Stimulated activated CD4-positive, alpha-beta T cell treated with anti-CD3 and anti-CD28 coated beads, Interleukin-12 subunit alpha, Interleukin-12 subunit beta, amount 100 ng/mL, for 48 hours (primary cell): ENCODE measurements around the gene ZBTB26.

Source experiments
- DNase-seq, 3 donors: peaks; one replicate each; pipeline ENCODE4 v3.0.0-alpha.2; 2020; ENCODE audit warnings: low read depth in 2 of 3, low spot score in 1 of 3

The ZBTB26 gene, protein sequence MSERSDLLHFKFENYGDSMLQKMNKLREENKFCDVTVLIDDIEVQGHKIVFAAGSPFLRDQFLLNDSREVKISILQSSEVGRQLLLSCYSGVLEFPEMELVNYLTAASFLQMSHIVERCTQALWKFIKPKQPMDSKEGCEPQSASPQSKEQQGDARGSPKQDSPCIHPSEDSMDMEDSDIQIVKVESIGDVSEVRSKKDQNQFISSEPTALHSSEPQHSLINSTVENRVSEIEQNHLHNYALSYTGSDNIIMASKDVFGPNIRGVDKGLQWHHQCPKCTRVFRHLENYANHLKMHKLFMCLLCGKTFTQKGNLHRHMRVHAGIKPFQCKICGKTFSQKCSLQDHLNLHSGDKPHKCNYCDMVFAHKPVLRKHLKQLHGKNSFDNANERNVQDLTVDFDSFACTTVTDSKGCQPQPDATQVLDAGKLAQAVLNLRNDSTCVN

DNA sequence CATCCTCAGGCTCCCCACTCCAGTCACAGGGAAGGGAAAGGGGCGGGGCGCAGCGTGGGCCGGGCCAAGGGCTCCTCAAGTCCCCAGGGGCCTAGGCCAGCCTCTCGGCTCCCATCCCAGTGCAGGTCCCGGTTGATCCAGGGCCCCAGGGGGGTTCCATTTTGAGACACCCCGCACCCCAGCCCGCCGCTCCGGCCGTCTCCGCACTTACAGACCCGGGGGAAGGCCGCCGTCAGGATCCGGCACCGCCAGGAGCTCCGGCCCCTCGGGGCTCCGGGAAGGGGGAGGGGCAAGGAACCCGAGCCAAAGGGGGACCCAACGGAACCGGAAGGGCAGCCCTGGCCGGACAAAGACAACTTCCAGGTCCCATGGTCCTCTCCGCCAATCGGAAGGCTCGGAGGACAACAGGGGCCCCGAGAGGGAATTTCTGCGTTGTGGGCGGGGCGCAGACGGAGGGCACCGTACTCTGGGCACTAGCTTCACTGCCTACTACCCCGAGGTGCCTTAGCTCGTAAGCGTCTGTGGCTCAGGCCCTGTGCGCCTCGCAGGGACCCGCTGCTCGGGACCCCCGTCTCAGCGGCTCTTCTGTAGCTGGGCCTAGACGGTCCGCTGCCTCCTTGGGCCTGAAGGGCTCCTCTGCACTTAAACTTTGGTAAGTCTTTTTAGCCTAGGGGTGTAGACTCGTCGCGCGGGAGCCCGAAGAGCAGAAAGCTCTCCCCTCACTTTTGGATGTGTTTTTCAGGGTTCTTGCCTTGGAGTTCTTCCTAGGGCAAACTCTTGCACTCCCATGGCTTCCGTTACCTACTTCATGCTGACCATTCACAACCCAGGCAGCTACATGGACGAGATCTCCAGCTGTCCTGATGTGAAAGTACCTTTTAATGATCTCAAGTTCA lies at the start of gene ZBTB26:
Gene ZBTB26 (minus strand): TSS at position 287 of the 896 bp plus-strand sequence. CDS start 11,578 bp downstream, outside the sequence.
- DNase-seq, result peak; percentile 82 to 88 (median 86)

DNA sequence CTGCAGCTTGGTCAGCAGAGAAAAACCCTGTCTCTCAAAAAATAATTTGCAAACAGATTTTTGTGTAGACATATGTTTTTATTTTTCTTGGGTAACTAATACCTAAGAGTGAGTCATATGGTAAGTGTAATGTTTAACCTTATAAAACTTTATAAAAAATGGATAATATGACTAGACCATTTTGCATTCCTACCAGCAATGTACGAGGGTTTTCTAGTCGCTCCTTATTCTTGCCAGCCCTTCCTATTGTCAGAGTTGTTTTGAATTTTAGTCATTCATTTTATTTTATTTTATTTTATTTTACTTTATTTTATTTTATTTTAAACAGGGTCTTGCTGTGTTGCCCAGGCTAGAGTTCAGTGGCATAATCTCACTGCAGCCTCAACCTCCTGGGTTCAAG lies 47.3 kb upstream of the ZBTB26 start:
- no peak for DNase-seq

DNA sequence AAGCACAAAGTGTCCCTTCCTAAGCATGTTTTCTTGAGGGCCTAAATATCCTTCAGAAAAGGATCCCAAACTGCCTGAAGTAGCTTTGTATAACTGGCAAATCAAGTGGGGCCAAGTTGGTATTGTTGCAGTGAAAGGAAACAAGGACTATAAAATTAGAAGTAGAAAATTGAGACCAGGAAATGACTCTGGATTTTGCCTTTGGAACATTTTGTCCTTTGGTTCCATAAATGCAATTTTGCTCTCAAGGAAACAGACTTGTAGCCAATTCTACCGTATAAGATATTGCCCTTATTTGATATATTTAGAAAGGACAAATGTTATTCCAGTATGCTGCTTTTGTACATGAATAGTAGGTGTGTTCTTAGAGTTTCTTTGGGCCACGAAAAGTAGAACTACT lies 43.9 kb upstream of the ZBTB26 start:
- no peak for DNase-seq

DNA sequence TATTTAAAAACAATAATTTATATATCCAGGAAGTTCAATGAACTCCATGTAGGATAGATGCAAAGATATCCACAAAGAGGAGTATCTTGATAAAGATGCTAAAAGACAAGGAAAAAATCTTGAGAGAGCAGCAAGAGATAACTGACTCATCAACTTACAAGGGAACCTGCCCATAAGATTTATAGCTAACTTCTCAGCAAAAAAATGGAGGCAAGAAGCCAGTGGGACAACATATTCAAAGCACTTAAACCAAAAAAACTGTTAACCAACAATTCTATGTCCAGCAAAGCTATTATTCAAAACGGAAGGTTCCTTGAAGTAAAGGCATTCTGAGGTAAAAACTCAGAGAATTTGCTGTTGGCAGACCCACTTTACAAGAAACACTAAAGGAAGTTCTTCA lies 29.8 kb upstream of the ZBTB26 start:
- no peak for DNase-seq

DNA sequence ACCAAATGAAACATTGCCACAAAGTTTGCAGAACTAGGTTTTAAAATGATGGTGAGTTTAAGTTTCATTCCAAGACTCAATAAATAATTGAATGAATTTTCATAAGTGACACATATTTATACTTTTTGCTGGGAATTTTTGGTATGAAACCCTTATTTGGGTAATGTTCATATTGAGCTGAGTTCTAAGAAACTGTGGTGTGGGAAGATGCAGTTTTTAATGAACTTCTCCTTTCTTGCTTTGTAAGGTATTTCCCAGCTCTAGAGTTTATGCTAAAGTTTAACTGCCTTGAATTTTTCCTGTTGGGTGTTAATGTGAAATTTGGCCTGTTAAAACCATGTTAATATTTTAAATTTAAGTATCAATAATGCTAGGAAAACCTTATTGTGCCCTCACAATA lies 24.6 kb upstream of the ZBTB26 start:
- no peak for DNase-seq

DNA sequence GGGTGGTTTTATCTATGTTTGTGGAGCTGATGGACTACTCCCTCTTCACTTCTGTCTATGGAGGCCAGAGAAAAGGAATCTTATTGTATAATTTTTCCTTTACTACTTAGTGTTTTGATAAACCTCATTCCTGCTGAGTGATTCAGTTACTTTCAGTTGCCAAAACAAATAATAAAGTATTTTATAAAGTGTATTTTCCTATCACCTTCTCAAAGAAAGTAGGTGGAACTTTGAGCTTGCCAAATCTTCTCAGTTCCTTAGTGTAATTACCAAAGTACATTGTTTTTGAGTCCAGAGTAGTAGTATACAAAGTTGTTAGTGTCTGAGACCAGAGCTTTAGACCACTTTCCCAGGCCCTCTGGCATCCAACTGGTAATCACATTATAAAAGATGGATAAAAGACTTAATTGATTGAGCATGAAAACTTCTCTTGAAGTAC lies 23.0 kb upstream of the ZBTB26 start:
- DNase-seq, result no peak

DNA sequence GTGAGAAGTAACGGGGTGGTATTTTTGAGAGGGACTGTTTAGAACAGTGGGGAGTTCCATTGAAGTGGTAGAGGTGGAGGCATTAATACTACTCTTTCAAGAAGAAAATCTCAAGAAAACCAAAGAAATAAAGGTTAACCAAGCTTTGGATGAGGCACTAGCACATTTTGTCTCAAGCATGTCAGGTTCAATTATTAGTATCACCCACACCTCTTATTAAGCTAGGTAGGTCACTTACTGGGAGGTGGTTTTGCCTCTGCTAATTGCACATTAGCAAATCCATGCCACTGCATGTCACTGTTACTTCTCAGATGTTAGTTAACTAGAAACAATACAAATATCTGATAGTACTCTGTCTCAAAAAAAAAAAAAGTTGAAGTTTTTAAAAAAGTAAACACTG lies 19.7 kb upstream of the ZBTB26 start:
- no peak for DNase-seq

DNA sequence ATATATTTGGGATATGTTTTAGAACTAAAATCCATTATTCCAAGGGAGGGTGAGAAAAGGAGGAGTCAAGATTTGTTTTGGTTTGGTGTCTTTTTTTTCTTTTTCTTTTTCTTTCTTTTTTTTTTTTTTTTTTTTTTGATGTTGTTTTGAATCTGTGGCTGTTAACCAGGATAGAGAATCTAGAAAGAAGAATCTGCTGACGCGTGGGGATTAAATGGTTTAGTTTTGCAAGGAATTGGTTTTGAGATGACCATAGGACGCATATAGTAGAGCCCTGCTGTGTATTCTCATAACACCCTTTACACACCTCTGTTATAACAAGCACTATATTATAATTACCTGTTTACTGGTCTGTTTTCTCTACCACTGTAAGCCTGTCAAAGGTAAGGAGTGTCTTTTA lies 19.0 kb upstream of the ZBTB26 start:
- no peak for DNase-seq

DNA sequence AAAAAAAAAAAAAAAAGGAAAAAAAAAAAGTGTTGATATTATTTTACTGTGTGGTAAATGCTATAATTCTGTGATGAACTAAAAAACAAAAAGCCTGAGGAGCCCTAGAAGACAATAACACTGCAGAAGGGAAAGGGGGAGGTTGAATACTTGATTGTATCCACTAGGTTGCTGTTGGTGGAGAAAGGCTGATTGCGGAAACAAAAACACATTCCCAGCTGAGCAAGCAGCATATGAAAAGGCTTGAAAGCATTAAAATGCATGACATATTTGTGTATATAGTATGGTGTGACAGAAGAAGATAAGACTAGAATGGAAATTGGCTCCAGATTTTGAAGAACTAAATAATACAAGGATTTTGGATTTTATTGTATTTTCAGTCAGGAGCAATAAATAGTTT lies 18.4 kb upstream of the ZBTB26 start:
- DNase-seq, result no peak

DNA sequence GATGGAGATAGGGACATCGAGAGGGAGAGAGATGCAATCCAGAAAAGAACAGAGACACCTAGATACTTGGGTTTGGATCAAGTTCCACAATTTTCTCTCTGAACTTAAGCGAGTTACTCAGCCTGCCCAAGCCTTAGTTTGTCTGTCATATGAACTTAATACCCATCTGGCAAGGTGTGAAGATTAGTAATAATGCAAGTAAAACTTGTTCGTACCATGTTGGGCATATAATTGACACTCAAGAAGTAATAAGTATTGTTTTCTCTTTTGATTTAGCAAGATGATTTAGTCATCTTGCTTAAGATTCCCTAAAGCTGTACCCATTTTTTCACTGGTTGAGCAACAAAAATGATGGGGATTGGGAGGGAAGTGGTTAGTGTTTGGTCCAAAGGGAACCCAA lies 17.0 kb upstream of the ZBTB26 start:
- no peak for DNase-seq

DNA sequence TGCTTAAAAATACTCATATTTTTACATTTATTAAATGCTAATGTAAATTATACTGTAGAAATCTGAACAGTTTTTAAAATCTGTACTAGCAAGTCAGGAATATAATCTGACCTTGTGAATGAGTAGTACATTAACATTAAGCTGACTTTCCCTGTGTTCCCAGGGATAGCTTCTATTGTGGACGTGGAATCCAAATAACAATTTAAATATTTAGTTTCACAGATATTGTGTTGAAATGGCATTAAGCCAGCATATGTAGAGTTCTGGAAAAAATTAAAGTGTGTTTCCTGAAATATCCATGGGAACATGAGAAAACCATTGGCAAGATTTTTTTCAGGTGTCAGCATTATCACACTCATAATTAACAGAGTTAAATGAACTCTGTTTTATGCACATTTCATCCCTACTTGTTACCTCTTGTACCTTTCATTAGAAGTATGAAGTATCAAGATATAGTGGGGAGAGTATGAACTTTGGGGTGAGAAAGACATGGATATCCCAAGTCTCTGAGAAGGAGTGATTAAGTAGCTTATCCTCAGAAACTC lies 15.2 kb upstream of the ZBTB26 start:
- DNase-seq, result no peak

DNA sequence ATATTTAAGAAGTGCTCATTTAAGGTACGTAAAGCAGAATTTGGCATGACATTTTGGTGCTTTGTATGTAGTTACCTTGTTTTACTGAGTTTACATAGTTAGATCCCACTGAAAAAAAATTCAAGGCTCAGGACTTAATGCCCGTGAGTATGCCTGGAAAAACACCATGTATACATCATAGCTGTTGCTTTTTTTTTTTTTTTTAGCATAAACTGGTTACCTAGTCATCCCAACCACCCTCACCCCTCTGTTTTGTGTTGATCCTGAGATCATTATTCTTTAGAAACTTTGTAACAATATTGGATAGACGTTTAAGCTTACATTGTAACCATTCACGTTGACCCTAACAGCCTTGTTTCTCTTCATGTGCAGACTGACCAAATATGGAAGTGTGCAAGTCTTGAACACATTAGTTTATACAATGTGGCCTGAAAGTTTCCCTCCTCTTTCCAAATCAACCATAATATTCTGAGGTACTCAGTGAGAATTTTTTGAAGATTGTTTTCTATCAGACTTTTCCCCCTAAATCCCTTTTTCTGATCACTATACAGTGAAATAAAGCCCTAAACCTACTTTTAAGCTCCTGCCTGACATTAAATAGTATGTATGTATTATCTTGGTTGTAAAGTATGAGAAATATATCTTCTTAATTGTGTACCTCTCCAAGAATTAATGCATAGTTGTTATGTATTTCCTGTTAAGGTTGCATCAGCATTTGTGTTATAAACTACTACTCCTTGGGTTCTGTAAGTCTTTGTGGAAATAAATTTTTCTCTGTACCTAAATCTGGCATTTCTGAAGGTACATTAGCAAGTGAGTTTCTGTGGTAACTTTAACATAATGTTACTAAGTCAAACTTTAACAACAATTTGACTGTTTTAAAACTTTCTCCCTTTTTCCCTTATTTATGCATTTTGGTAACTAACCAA lies 13.9 kb upstream of the ZBTB26 start:
- DNase-seq, result no peak

DNA sequence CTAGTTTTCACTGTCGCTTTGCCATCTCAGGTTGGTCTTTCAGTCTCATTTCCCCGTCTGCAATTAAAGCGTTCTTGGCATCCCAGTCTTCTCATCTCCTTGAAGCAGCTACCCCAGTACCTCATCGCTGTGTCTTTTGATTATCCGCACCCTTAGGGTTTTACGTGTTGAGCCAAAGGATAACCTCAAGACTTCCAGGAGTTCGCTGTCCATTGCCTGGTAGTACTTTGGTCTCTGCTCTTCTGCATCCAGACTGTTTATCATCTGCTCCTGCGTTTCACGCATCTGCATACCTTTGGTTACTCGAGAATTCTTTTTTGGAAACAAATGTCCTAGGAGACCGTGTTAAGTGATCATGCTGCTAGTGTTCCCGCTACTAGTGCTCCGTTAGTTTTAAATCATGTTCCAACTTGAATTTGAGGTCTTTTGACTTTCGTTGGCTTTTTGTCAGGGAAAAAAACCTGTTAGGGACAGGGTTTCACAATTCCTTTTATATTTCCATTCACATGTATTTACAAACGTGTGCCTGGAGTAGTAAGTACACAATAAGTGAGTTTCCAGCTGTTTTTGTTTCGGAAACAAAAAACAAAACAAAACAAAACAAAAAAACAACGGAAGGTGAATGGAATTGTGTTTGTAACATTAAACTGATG lies 10.4 kb upstream of the ZBTB26 start:
- no peak for DNase-seq

DNA sequence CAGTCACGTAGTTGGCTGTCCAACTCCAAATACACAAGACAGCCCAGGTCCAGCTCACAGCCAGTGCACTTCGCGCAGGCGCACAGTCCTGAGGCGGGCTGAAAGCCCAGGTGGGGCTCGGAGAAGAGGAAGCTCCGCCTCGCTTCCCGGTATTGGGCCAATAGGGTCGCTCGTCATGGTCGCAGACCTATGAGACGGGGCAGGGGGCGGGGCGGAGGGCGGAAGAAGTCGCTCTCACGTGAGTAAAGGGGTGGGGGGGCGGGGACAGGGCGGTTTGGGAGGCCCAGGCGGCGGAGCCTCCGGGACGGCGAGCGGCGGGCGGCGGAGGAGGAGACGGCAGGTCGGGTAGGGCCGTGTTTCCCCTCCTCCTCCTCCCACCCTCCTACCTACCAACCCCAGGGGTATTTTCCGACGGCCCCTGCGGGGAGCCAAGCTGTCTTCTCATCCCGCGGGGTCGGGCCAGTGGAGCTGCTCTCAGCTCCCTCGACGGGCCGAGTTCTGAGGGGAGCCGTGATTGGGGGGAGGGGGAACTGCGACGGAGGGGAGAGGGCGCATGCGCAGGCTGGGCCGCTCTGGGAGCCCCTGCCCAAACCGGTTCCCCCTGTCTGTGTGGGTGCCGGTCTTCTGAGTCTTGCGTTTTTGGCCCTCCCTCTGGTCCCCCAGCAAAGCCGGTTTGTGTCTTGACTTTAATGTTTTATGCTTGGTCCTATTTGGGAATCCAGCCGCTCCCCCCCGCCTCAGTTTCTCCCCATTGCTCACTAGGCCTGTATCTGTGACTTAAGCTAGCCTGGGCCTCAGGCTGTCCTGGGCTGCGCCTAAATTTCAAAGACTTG lies 9.7 kb upstream of the ZBTB26 start, which contains the start of gene RABGAP1:
Gene RABGAP1 (plus strand): TSS at position 272 of the 833 bp plus-strand sequence. CDS start 16,040 bp downstream, outside the sequence.
- peak; percentile 94 to 99 (median 97) for DNase-seq

DNA sequence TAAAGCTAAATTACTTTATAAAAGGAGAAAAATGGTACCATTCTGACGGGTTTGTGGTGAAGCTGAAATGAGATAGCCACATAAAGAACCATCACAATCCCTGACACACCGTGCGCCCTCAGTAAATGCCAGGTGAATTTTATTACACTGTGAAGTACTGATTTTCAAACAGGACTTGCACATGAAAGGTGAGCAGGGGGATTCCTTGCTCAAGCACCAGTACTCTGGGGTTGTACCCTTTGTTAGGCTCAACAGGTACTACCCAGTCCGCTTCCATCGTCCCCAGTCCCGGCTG lies 9.1 kb upstream of the ZBTB26 start:
- no peak for DNase-seq

DNA sequence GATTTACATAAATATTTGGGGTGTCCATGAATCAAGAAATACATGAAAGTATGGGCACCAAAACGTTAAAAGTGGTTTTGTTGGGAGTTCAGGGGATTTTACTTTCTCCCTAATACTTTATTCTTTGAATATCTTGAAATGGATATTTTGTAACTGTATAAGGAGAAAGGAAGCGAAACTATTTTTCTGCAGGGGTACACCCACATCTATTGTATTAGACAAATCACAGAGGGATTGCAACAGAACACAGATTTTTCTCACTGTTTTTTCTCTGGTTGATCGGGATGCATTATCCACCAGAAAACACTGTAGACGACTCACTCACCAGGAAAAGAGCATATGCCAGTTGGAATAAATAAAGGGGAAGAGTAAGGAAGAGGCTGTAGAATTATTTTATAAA lies 8.3 kb upstream of the ZBTB26 start:
- no peak for DNase-seq

DNA sequence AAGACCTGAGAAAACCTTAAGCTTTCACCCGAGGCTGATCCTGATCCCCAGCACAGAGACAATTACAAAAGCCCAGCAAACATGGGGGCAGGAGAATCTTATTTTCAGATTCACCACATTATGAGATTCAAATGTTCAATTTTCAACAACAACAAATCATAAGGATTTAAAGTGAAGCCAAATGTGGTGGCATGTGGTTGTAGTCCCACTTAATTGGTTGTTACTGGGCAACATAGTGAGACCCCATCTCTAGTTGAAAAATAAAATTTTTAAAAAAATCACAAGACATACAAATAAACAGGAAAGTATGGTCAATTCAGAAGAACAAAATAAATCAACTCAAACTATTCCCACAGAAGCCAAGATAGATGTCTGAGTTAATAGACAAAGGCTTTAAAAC lies 5.6 kb upstream of the ZBTB26 start:
- DNase-seq, result no peak

DNA sequence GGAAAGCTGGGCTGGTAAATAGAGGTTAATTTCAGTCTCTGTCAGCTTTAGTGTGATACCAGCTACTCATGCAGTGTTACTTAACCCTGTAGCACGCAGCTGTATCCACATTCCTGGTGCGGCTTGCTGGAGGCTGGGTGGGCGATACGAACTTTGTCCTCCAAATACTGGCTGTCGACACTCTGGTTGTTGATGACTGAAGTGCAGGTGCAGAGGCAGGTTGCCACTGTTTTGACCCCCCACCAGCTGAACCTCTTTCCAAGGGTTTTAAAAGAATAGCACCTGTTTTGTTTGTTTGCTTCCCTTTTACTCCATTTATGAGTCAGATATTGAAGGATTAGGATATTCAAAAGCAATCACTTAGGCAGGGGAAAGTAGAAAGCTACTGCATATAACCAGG lies 5.2 kb upstream of the ZBTB26 start:
- no peak for DNase-seq

DNA sequence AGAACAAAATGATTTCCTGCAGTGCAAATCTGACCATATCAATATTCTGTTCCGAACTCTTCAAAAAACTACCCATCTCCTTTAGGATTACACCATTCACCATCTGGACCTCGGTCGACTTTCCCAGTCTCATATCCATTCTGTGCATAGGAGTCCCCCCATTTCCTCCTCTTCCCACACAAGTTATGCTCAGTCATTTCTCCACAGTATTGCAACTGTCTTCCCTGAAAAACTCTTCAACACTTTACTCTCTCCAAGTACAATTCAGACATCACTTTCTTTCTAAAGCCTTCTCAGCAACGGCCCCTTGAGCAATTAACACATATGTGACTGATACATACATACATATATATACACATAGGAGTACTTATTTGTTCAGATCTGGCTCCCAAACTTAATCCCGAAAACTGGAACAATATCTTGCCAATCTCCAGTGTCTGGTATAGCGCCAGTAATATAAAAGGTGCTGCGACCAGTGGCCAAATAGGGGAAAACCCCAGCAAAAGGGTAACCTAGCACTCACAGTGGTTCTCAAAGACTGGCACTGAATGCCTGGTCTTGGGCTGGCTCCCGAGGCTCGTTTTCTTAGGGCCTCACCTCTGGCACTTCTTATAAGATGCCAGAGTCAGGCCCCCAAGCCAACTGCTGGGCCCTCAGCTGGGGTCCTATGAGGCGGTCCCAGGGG lies 629 bp downstream of the ZBTB26 start:
- no peak for DNase-seq
